ENCODE results near the gene ATF5. TPM values are rescaled to one million over a fixed set of nuclear protein-coding genes. Genes with fewer than 3 reads are reported as not detected.
A peak's percentile ranks its signal among the peaks of the same experiment; 100 is the strongest.

Gene ATF5
- total and polyA plus RNA-seq, 10 of the 15 experiments (the other 5 are each of a cell fraction or from before 2014, with no cell fraction given): 9.1 to 133 (median 24.0) TPM

- CTCF ChIA-PET: interaction anchor here (0.6 to 1.4 kb wide), 11 partner anchors 14 to 91 kb away, joined by 3 to 7 read pairs (median 4); partner anchors contain the start of genes AKT1S1, ATF5, NUP62 and TBC1D17
- WGBS (ENCODE audit: insufficient coverage, insufficient replicate concordance, low lambda C conversion rate, missing lambda C conversion rate): 19% methylated on average over 49 of the region's 69 CpGs
- TF ChIP-seq NBN (IDR thresholded peaks at IDR 0.05) (peak; percentile 70; the same call in 1 of the 2 replicates), SP1 (IDR thresholded peaks at IDR 0.05; ENCODE audit: low read depth, low read length) (peak; percentile 2), ESRRA (IDR thresholded peaks at IDR 0.05; ENCODE audit: low read length) (no peak), E2F8 (IDR thresholded peaks at IDR 0.05; ENCODE audit: low read depth, partially characterized antibody) (no peak), POLR2AphosphoS2 (IDR thresholded peaks at IDR 0.05; ENCODE audit: low read depth, low read length) (peak; percentile 60), YBX1 (IDR thresholded peaks at IDR 0.05) (no peak), ZBED1 (IDR thresholded peaks at IDR 0.05; ENCODE audit: borderline replicate concordance) (no peak), E4F1 (IDR thresholded peaks at IDR 0.05; ENCODE audit: borderline replicate concordance, partially characterized antibody) (no peak), NR2F1 (conservative IDR thresholded peaks at IDR 0.05) (0 out of 2 replicates have a peak, but pooled peaks have one; percentile 2), RUNX3 (IDR thresholded peaks at IDR 0.05; ENCODE audit: low read length) (no peak), PML (IDR thresholded peaks at IDR 0.05; ENCODE audit: low read length) (no peak)
- TF ChIP-seq, protein P1, sequence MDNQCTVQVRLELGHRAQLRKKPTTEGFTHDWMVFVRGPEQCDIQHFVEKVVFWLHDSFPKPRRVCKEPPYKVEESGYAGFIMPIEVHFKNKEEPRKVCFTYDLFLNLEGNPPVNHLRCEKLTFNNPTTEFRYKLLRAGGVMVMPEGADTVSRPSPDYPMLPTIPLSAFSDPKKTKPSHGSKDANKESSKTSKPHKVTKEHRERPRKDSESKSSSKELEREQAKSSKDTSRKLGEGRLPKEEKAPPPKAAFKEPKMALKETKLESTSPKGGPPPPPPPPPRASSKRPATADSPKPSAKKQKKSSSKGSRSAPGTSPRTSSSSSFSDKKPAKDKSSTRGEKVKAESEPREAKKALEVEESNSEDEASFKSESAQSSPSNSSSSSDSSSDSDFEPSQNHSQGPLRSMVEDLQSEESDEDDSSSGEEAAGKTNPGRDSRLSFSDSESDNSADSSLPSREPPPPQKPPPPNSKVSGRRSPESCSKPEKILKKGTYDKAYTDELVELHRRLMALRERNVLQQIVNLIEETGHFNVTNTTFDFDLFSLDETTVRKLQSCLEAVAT (IDR thresholded peaks at IDR 0.05): no peak
- TF ChIP-seq, protein P2, sequence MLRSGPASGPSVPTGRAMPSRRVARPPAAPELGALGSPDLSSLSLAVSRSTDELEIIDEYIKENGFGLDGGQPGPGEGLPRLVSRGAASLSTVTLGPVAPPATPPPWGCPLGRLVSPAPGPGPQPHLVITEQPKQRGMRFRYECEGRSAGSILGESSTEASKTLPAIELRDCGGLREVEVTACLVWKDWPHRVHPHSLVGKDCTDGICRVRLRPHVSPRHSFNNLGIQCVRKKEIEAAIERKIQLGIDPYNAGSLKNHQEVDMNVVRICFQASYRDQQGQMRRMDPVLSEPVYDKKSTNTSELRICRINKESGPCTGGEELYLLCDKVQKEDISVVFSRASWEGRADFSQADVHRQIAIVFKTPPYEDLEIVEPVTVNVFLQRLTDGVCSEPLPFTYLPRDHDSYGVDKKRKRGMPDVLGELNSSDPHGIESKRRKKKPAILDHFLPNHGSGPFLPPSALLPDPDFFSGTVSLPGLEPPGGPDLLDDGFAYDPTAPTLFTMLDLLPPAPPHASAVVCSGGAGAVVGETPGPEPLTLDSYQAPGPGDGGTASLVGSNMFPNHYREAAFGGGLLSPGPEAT (IDR thresholded peaks at IDR 0.05; ENCODE audit: low read depth): no peak
Observed at GRCh38 chr19:49890349-49891311, 38.4 kb upstream of the ATF5 start.

More at GRCh38 chr19:49890349-49891311, 38.4 kb upstream of the ATF5 start:
- Histone ChIP-seq H3K4me3 (peak overlapping the region; percentile 53; the same call in 1 of the 2 replicates), H3K9me3 (replicated peaks; ENCODE audit: control insufficient read depth, insufficient read depth, low read length) (no peaks in the 10 kb centered on the region; the same call in 2 of the 3 replicates), H3K79me2 (ENCODE audit: control insufficient read depth, insufficient read depth, low read length) (peaks cover 36% of the 10 kb centered on the region), H3K4me1 (ENCODE audit: control insufficient read depth, insufficient read depth, low read length) (peaks cover 33% of the 10 kb centered on the region), H4K20me1 (ENCODE audit: control insufficient read depth, insufficient read depth) (no peaks in the 10 kb centered on the region), H3K27me3 (replicated peaks in 1 of 2; ENCODE audit: control insufficient read depth in 2 of 2, insufficient read depth in 2 of 2, low read length in 1 of 2) (no peaks in the 10 kb centered on the region), H3K9ac (ENCODE audit: control insufficient read depth, insufficient read depth, low read length) (no peak overlapping the region), H2AFZ (ENCODE audit: control insufficient read depth, low read depth, low read length) (peak overlapping the region; percentile 63), H3K4me2 (ENCODE audit: control insufficient read depth, insufficient read depth) (peak overlapping the region; percentile 84), H3K36me3 (ENCODE audit: control insufficient read depth in 2 of 2, insufficient read depth in 2 of 2, low read length in 1 of 2) (peaks cover 0 to 9% of the 10 kb centered on the region in 2 experiments; a peak in 3 of 4 replicates), H3K27ac (ENCODE audit: control insufficient read depth, insufficient read depth) (peak overlapping the region; percentile 18; the same call in 1 of the 2 replicates)
- TSS peak; percentile 1 for BruUV-seq (replicated peaks)
- DNase-seq (ENCODE audit: low read depth, low spot score) (no peak), ATAC-seq (peak; percentile 55), FAIRE-seq (no peak)
- ChIA-PET POLR2A (interaction anchor here (0.6 to 1.5 kb wide), 13 partner anchors 10 to 528 kb away, joined by 3 to 6 read pairs (median 4); partner anchors contain the start of genes AKT1S1, ATF5, NUP62 and PNKP), SMC1A (ENCODE audit: uncharacterized antibody, unreplicated experiment) (interaction anchor here (0.8 to 7.3 kb wide), 4 partner anchors 12 to 38 kb away, joined by 4 to 78 read pairs (median 10); partner anchors contain the start of genes ATF5 and NUP62), RAD21 (ENCODE audit: unreplicated experiment) (interaction anchor here (0.7 to 2.5 kb wide), 6 partner anchors 15 to 124 kb away, joined by 3 to 14 read pairs (median 4); partner anchors contain the start of genes AP2A1, ATF5 and NUP62)
- in situ Hi-C loops (cut with MboI) (loop anchor here (25.0 kb wide), 1 partner anchor 1253 kb away; the partner anchor contains the start of genes CA11 and DBP), intact Hi-C loops (cut with micrococcal nuclease; ENCODE audit: unreplicated experiment) (loop anchor here (1.0 kb wide), 1 partner anchor 13 kb away; the partner anchor contains the start of genes AKT1S1 and TBC1D17)
